NCI-H345 treated with DMSO at 0.1 percent for 48 hours (cell line): ENCODE measurements around the gene OTULIN.

Experiments used
- DNase-seq: peaks from one replicate; lab custom pipeline; 2025; ENCODE audit not compliant: unreplicated experiment; lab: John Stamatoyannopoulos, UW

The OTULIN gene

DNA sequence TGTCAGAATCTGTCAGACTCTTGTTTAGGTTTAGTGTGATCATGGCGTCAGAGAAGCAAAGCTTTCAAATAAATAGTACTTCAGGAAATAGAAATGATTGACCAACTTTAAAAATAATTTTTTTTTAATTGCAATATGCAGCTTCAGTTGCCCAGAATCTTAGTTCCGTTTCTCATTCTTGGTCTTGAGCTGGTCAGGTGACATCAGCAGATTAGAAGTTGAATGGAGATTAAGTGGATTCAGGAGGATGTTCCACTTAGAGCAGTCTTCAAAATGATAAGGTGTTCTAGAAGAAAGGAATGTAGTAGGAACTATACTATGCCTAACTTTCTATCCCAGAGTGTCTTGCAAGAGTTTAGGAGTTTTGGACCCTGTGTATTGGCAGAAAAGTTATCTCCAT is 30.6 kb downstream of the OTULIN start:
- DNase-seq, result no peak

DNA sequence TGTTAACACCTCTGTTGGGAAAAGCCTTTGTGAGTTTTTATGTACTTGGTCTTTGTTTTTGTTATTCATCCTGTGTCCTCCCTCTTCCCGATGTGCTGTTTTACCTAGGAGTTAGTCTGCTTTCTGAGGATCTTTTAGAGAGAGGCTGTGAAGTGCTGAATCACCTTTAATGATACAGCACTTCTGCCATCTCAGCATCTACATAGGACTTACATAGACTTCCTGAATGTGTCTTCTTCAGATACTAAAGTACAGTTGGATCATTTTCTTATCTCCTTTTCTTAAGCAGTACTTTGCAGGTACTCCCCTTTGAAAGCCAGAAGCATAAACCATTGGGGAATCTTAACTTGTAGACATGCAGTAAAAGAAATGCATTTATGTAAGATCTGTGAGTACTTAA is 31.5 kb downstream of the OTULIN start:
- no peak for DNase-seq

DNA sequence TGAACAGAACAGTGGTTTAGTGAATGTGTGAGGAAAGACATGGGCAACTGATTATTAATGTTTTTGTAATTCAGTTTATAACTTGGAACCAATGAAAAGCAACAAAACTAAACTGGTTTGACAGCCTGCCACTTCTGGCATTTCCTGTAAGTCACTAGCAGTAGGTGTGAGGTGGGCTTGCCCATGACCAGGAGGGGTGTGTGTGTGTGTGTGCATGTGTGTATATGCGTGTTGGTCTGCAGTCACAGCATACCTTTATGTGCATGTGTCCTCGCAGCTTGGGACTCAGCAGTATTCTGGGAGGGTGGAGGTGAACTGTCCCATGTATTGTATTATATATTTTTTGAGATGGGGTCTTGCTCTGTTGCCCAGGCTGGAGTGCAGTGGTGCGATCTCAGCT is 32.3 kb downstream of the OTULIN start:
- no peak for DNase-seq

DNA sequence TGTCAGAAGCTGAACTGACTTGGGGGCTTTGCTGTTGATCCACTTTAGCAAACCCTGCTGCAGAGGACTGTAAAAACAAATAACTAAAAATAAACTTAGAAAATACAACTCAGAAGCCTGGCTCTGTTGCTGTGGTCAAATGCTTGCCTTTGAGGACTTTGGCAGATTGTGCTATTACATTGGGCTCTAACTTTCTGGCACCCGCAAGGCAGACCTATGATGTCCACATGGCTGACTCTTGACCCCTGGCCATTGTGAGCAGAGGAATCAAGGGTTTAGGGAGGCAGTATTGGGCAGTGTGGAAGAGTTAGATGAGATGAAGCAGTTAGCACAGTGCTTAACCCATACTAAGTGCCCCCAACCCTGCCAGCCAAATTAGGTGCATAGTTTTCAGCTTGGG is 34.0 kb downstream of the OTULIN start:
- no peak for DNase-seq

DNA sequence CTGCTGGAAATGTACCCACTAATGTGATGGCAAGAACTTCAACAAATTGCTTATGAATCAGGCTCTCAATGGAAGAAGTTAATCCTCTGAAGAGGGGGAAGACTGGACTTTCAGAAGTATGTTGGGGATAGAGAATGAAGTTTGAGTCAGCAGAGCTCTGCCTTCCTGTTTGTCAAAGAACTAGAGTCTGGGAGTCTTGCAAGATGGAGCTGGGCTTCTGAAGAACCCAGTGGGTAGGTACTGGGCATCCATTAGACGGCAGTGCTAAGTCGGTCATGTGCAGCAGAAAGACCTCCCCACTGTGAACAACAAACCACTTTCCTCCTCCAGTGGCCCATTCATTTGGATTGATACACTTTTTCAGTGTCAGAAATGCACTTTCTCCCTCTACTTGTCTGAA is 34.6 kb downstream of the OTULIN start:
- DNase-seq, result no peak

DNA sequence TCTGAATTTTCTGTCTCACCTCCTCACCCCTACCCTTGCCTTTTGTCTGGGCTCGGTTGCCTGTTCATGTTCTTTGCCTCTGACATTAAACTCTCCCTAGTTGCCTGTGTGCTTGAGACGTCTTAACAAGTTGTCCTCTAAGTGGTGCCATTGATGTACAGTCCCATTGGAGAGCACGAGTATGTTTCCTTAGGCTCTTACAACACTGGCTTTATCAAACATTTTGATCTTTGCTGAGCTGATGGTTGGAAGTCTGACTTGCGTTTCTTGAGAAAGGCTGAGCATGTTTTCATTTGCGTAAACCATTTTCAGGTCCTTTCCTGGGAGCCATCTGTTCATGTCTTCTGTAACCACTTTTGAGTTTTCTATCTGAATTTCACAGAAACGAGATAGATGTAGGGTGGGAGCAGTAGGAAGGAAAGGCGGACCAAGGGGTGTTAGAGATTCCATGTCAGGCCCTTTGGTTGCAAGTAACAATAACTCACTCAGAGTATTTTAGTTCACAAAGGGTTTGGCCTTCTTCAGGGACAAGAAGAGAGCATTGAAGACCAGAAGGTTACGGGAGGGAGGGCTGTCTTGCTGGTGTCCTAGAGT is 35.4 kb downstream of the OTULIN start:
- DNase-seq, result no peak

DNA sequence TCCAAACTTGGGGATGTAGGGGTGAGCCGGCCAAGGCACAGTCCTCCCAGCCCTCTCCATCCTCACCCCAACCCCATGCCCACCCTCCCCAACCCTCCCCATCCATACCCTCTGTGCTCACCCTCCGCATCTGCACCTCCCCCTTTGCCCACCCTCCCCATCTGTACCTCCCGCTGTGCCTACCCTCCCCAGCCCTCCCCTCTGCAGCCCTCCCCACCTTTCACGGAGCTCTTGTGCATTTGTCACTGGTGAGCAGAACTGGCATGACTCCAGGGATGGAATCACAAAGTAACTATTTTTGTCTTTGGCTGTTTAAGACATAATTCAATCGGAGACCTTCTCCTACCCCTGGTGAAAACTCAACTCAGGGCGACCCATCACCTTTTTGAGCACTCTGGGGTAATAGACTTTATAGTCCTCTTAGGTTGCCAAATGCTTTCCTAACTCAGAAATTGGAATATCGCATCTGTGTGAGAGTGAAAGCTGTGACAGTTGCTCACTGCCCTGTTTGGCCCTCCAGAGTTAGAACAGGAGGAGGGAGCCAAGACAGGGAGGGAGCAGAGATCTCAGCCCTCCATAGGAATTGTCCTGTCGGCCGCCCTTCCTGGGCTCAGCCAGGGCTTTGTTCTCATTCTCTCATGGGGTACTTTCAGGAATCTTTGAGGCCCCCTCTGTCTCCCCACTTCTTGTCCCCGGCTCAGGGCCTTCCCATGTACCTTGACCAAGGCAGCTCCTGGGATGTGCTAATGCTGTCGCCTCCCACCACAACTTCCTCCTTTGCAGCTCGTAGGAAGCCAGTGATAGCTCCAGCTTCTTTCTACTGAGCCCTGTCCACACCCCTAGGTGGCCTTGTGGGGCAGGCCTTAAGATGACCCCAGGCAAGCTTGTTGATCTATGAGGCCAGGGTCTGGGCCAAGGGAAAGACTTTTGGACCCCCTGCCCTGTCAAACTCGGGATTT is 36.2 kb downstream of the OTULIN start:
- no peak for DNase-seq

DNA sequence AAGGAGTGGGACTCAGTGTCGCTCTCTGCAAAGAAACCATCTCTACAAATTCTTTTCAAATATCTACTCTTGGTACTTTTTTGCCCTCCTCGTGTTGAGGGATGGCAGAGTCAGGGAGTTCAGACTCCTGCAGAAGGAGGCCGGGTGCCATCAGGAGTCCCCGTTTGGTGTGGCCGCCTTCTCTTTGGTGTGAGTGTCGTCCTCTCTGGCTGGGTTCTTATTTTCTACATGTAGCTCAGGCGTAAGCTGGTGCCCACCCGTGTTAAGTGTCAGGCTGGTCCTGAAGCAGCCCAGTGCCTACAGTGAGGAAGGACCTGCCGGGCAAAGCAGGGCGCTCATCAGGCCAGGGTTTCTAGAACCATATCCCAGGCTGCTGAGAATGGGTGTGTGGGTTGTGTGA is 37.0 kb downstream of the OTULIN start:
- no peak for DNase-seq

DNA sequence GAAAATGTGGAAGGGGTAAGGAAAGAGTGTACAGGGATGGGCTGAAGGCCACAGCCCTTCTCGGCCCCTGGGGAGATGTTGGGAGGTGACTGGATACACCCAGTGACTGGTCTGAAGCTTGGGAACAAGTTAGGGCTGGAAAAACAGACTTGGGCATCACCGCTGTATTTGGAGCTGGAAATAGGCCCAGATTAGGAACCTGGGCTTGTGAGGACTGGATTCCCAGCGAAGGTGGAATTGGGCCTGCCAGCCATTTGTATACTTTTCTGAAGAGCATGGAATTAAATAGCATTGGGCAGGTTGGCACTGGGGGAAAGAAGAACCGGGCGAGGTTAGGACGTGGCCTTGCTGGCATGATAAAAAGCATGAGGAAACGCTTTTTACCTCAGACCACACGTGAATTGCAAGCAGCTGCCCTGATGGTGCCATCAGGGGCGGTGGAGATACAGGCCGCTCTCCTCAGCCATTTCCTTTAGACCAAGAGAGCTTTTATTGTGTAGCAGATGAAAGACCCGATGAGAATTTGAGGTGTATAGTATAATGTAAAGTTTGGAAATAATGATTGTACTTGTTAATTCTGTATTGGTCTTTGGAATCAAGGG is 37.8 kb downstream of the OTULIN start:
- DNase-seq, result no peak

DNA sequence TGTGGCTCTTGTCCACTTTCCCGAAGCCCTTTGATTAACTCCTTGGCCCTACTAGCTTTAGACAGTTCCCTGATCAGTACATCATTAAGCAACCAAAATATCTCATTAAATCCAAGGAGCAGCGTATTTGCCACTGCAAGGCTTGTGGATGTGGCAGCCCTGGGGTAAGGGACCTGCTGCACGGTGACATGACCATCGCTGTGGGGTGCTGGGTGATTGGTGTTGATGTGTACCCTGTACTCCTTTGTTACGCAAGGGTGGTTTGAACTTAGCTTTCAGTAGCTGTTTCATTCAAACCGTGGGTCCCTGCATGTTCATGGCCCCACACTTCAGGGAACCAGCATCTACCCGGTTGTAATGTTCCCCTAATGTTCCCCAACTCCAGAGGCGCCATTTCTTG is 41.0 kb downstream of the OTULIN start:
- no peak for DNase-seq

DNA sequence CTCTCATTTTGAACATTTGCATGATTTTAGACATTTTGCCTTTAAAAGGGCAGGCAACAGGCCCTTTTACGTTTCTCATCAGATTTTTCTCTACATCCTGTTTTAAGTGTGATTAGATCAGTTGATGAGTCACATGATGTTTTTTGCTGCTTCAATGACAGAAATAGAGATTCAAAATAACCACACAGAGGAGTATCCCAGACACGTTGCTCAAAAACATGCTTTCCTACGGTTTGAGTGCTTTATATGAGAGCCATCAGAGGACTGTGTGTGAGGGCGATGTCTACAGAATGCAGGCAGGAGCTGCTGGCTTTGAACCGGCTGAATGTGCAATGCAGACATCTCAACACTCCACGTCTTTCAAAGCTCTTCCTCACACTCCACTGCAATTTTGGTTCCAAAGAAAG is 42.1 kb downstream of the OTULIN start:
- no peak for DNase-seq

DNA sequence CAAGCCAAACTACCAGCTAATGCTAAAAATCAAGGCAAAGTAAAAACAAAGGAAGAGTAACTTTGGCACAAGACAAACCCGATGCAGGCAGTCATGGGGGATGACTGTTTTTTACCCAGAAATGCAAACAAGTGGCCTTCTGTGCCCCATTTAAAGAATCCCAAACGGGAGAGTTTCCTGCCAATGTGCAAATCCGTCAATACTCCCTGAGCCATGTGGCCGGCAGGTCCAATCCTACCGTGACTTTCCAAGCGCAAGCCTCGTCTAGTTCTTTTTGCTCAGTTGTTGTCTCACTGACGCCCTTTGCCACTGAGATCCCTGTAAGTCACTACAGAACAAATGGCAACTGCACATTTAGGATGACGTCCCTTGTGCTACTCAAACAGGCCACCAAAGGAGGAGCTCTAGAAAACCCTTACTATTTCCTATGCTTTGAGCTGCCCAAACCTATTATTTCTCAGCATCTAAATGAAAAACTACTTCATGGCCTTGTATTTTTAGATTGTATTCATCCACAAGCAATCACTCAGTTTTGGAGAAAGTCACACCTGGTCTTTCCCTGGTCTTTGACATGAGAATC is 43.4 kb downstream of the OTULIN start:
- DNase-seq, result no peak

DNA sequence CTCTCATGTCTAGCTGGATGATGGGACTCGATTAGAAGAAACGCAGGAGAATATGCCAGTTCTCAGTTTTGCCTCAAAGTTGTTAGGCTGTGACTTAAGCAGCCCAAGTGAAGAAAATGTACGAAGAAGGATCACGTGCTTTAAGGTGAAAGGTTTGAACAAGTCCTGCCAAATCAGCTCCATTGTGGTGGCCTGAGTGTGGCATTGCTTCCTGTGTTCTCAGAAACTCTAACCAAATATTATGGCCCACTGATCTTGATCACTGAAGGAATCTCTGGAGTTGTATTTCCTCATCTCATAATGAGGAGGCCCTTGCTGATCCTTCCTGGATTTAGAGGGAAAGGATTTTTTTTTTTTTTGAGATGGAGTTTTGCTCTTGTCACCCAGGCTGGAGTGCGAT is 44.0 kb downstream of the OTULIN start:
- DNase-seq, result no peak

DNA sequence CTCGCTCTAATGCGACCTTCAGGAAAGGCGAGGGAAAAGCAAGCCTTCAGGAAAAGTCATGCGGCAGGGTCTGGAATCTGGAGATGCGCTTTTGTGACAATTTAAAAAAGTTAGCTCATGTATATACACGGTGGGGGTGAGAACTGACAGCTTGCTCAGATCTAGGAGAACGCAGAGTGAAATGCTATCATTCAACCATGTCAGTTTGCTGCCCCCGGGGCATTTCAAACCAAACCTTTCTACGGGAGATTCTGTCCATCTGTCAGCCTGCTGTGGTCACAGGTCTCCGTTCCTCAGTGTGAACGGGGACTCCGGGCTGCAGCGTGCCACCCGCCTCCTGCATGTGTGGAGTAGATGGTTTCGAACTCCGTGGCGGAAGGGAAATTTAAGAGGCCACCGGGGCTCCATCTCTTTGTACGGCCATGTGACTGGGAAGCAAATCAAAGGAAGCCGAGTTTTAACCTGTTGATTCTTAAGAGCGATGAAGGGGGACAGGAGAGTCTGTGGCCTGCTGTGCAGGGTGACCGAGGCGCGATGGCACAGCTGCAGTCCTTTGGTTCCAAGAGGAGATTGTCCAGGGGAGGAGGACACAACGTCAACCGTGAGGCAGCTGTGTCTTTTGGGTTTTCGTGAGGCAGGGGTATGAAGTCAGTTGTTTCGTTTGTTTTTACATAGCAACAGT is 45.9 kb downstream of the OTULIN start:
- DNase-seq, result no peak

DNA sequence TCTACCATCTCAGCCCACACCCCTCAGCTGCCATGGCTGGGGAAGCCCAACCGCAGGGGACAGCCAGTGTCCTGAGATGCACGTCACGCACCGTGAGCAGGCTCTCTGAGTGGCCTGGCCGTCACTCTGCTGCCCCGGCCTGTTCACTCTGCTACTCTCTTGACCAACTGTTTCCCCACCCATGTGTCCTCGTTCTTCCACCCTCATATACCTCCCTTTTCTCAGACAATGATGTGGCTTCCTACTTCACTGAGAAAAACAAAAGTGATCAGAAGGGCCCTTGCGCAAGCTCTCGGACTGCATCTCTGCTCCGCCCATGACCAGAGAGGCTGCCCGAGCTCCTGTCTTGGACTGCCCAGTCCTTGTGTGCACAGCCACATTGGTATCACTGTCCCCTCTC is 47.6 kb downstream of the OTULIN start:
- DNase-seq, result no peak

DNA sequence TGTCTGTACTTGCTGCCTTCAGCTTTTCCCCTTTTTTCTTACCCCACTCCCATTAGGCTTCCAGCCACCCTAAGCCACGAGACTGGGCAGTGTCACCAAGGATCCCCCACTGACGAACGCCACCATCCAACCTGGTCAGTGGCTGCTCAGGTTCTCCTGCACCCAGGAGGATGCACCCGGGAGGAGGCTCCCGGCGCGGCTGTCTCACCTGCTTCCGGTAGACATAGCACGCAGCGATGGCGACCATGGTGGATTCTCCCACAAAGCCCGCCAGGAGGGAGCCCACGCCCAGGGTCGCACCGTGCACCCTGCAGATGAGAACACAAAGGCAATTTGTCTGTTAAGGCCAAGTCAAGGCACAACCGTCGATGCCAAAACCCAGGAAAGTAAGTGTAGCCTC is 48.1 kb downstream of the OTULIN start:
- DNase-seq, result no peak

DNA sequence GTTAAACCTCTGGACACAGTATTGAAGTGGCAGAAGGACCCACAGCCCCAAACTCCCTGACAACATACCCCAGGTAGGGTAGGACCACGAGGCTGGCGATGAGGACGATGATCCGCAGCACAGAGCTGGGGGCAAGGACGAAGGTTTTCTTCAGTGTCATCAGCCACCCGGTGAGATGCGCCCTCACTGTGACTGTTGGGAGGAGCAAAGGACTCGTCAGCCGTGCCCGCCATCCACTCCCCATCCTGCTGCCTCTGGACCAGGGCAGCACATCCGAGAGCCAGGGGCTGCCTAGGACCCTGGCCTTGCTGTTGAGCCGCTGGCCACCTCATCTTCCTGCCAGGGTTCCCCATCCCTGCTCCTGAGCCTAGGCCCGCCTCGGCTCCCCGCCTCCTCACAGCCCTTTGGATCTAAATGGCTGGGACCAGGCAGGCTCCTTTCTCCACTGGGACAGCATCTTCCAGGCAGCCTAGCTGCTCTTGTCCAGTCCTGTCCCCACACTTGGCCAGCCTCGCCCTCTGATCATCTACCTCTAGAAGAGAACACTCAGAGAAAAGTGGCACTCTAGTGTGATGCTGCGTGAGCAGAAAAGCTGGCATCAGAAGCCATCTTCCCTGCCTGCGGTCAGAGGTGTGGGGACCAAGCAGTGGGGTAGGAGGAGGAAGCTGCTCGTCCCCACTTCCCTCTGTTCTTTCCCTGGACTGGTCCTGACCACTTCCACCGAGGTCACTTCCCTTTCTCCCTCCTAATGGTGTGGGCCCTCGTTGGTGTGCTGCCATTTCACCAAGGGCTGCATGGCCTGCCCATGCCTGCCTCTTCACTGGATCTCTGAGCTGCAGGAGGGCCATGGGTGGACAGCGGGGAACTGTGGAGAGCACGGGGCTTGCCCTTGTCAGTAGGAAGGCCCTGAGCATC is 49.2 kb downstream of the OTULIN start:
- DNase-seq, result no peak

DNA sequence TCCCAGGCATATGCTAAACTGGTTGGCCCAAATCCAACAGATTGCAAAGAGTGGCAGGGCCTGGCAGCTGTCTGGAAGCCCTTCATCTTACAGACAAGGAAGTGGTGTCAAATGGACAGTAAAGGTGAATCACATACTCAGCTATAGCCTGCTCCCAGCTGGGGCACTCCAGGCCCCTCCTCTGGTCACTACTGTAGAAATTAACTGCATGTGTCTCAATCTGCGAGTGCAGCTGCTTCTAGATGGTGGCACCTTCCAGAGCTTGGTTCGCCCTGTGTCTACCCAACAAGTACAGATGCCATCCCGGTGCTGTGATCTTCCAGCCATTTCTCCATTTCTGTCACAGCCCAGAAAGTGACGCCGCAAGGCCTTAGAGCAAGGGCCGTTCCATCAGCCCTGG is 50.2 kb downstream of the OTULIN start:
- DNase-seq, result no peak

DNA sequence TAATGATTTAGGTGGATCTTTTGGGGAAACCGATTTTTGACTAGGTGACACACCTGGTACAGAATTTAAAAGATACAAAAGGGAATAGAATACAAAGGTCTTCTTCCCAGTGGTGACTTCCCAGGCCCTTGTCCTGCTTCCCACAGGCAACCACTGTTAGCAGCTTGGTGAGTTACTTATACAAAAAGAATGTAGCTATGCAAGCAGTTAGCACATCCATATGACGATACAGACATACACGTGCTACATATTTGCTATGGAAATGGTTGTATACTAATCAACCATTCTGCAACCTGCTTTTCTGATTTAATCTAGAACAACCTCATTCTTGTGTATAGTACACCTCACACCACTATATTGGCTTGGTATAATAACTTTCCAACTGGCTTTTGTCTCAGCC is 51.0 kb downstream of the OTULIN start:
- no peak for DNase-seq
